ENCODE data around the gene WDR27. TPM values are rescaled to one million over a fixed set of nuclear protein-coding genes. Genes with fewer than 3 reads are reported as not detected.

Gene WDR27
- total RNA-seq (10 to 100 TPM in 1 of 9 donors, 1 to 10 TPM in 8; 2.2 to 12.3 (median 6.6) TPM), polyA plus RNA-seq (1 to 10 TPM; 3.7 to 5.6 TPM)
- long read RNA-seq, donor 1, partial matches to known transcripts: 1 of 4 reads
- long read RNA-seq, donor 1, other reads (novel, unspliced or antisense): 3 of 4 reads
- long read RNA-seq, donor 2, partial matches to known transcripts: 0 of 4 reads
- long read RNA-seq, donor 2, other reads (novel, unspliced or antisense): 4 of 4 reads
- long read RNA-seq, donor 3, partial matches to known transcripts: 0 of 1 reads
- long read RNA-seq, donor 3, other reads (novel, unspliced or antisense): 1 of 1 reads

- peak; percentile 96 to 99 (median 97) for DNase-seq
- ATAC-seq: peak; percentile 96 to 99 (median 98)
- intact Hi-C loops (cut with DNase I): loop anchor here in 5 of 10 donors (1.0 to 10.0 kb wide), 6 partner anchors 21 to 747 kb away; partner anchors contain the start of genes DYNLT2 (in 3 of the 5) and ERMARD (in 3 of the 5)
- Histone ChIP-seq H3K9me3 (no peaks in the 10 kb centered on the region), H3K36me3 (peaks cover 0 to 37% (median 20%) of the 10 kb centered on the region in 9 donors), H3K27me3 (no peaks in the 10 kb centered on the region), H3K27ac (peak within 1 kb of the TSS; percentile 81 to 97 (median 94)), H3K4me1 (peaks cover 0 to 56% (median 30%) of the 10 kb centered on the region in 12 donors), H3K4me3 (peak within 1 kb of the TSS; percentile 72 to 99 (median 88))
- peak; percentile 46 to 91 for TF ChIP-seq POLR2A (IDR thresholded peaks at IDR 0.05)
- TF ChIP-seq CTCF (IDR thresholded peaks at IDR 0.05): peak in 2 of 12 donors; percentile 7 to 27
- WGBS, 4 donors: 0 to 2% (median 1%) methylated on average over 40 to 92 of the region's 92 CpGs
Observed at GRCh38 chr6:169701954-169702839, at the start of gene WDR27, which contains the start of gene C6orf120. Gene WDR27 (minus strand): TSS chr6:169702029. CDS start chr6:169689005, 13,024 bp downstream. Gene C6orf120 (plus strand): TSS chr6:169702126. CDS start chr6:169702460, 334 bp downstream.

- DNase-seq (no peak), ATAC-seq (no peak)
- TF ChIP-seq POLR2A (IDR thresholded peaks at IDR 0.05): no peak
- no peak for TF ChIP-seq CTCF (IDR thresholded peaks at IDR 0.05)
- 90 to 93% (median 93%) methylated on average over 1 of the region's 1 CpG for WGBS, 4 donors
- peaks cover 0 to 26% (median 0%) of the 10 kb centered on the region in 12 donors for H3K9me3 ChIP-seq
- no peak overlapping the region for H3K27ac ChIP-seq
- H3K27me3 ChIP-seq: no peaks in the 10 kb centered on the region
- intact Hi-C loops (cut with DNase I): no loop called here
- peaks cover 0 to 16% (median 9%) of the 10 kb centered on the region in 12 donors for H3K4me1 ChIP-seq
- H3K4me3 ChIP-seq: no peak overlapping the region
- no peaks in the 10 kb centered on the region for H3K36me3 ChIP-seq
Observed at GRCh38 chr6:169746556-169746955, 44.7 kb upstream of the WDR27 start.

GRCh38 chr6:169745405-169745804 is 43.6 kb upstream of the WDR27 start:
- no peaks in the 10 kb centered on the region for H3K27me3 ChIP-seq
- H3K4me1 ChIP-seq: peaks cover 0 to 10% (median 4%) of the 10 kb centered on the region in 12 donors
- no peak overlapping the region for H3K4me3 ChIP-seq
- no peak overlapping the region for H3K27ac ChIP-seq
- H3K9me3 ChIP-seq: peaks cover 0 to 26% (median 0%) of the 10 kb centered on the region in 12 donors
- TF ChIP-seq CTCF (IDR thresholded peaks at IDR 0.05): no peak
- TF ChIP-seq POLR2A (IDR thresholded peaks at IDR 0.05): no peak
- no peak for DNase-seq
- intact Hi-C loops (cut with DNase I): no loop called here
- 80 to 90% (median 86%) methylated on average over 3 of the region's 3 CpGs for WGBS, 4 donors
- H3K36me3 ChIP-seq: no peaks in the 10 kb centered on the region
- no peak for ATAC-seq

- Histone ChIP-seq H3K4me3 (no peak overlapping the region), H3K27ac (no peak overlapping the region), H3K4me1 (peaks cover 0 to 8% (median 0%) of the 10 kb centered on the region in 12 donors), H3K9me3 (peaks cover 0 to 15% (median 0%) of the 10 kb centered on the region in 12 donors), H3K36me3 (no peaks in the 10 kb centered on the region), H3K27me3 (no peaks in the 10 kb centered on the region)
- intact Hi-C loops (cut with DNase I): no loop called here
- no peak for ATAC-seq
- TF ChIP-seq POLR2A (IDR thresholded peaks at IDR 0.05) (no peak), CTCF (IDR thresholded peaks at IDR 0.05) (no peak)
- no peak for DNase-seq
Observed at GRCh38 chr6:169741344-169741743, 39.5 kb upstream of the WDR27 start.

Measured in heart left ventricle (tissue), 16 donors.